KMS-11 (cell line): ENCODE measurements around the gene UGT1A8.
"Not testable (repeated sequence)": the region's sequence is repeated elsewhere in the genome, so short reads cannot be mapped to it uniquely, and the experiment has no call there.

Experiments used
- H2AFZ ChIP-seq: fragments of 200-600 bp; sonication (generic); 2 replicates; pipeline ENCODE4 v1.6.1; 2016; ENCODE audit warnings: antibody characterized with exemption, mixed run types, low read depth
- H3K27ac ChIP-seq: fragments of 200-600 bp; sonication (generic); 2 replicates; pipeline ENCODE4 v1.6.1; 2016; ENCODE audit warnings: mild to moderate bottlenecking, mixed run types
- H3K27me3 ChIP-seq: fragments of 200-600 bp; sonication (generic); 2 replicates; pipeline ENCODE4 v1.6.1; 2017; ENCODE audit warnings: mild to moderate bottlenecking, low read depth, mixed run types, moderate library complexity; ENCODE audit not compliant: insufficient read depth
- H3K36me3 ChIP-seq: fragments of 200-600 bp; sonication (generic); 2 replicates; pipeline ENCODE4 v1.6.1; 2017; ENCODE audit warnings: mild to moderate bottlenecking, mixed run types; ENCODE audit not compliant: insufficient read depth
- H3K4me1 ChIP-seq: fragments of 200-600 bp; sonication (generic); 2 replicates; pipeline ENCODE4 v1.6.1; 2016; ENCODE audit warnings: mild to moderate bottlenecking, low read depth, mixed run types; ENCODE audit not compliant: poor library complexity, severe bottlenecking
- H3K4me2 ChIP-seq: fragments of 200-600 bp; sonication (generic); 2 replicates; pipeline ENCODE4 v1.7.0; 2016; ENCODE audit warnings: mild to moderate bottlenecking, mixed run types
- H3K4me3 ChIP-seq: fragments of 200-600 bp; sonication (generic); IDR thresholded peaks from 2 replicates; pipeline ENCODE4 v1.6.1; 2017; ENCODE audit warnings: low read depth, low read length, mixed read lengths; ENCODE audit not compliant: insufficient read depth
- H3K79me2 ChIP-seq: fragments of 200-600 bp; sonication (generic); 2 replicates; pipeline ENCODE4 v1.6.1; 2016; ENCODE audit warnings: low read depth, mixed run types; ENCODE audit not compliant: insufficient read depth
- H3K9ac ChIP-seq: fragments of 200-600 bp; sonication (generic); 2 replicates; pipeline ENCODE4 v1.6.1; 2016; ENCODE audit warnings: mild to moderate bottlenecking, mixed run types
- H4K20me1 ChIP-seq: fragments of 200-600 bp; sonication (generic); 2 replicates; pipeline ENCODE4 v1.6.1; 2016; ENCODE audit warnings: mild to moderate bottlenecking, mixed run types; ENCODE audit not compliant: insufficient read depth
- TF ChIP-seq, protein P1 (sequence below): fragments of 200-600 bp; sonication (generic); conservative IDR thresholded peaks from 2 replicates; pipeline ENCODE4 v1.6.1; 2017; ENCODE audit warnings: low read depth, mild to moderate bottlenecking, antibody characterized with exemption, low read length, moderate library complexity, mixed read lengths

Gene UGT1A8

GRCh38 chr2:233740870-233741269, 123.4 kb downstream of the UGT1A8 start:
- H3K27me3 ChIP-seq, result no peaks in the 10 kb centered on the region
- no peaks in the 10 kb centered on the region for H3K36me3 ChIP-seq
- H3K4me2 ChIP-seq, result no peak overlapping the region
- H3K79me2 ChIP-seq, result no peaks in the 10 kb centered on the region
- no peak overlapping the region for H3K9ac ChIP-seq
- H4K20me1 ChIP-seq, result no peaks in the 10 kb centered on the region
- H3K27ac ChIP-seq, result no peak overlapping the region
- TF ChIP-seq, protein P1, sequence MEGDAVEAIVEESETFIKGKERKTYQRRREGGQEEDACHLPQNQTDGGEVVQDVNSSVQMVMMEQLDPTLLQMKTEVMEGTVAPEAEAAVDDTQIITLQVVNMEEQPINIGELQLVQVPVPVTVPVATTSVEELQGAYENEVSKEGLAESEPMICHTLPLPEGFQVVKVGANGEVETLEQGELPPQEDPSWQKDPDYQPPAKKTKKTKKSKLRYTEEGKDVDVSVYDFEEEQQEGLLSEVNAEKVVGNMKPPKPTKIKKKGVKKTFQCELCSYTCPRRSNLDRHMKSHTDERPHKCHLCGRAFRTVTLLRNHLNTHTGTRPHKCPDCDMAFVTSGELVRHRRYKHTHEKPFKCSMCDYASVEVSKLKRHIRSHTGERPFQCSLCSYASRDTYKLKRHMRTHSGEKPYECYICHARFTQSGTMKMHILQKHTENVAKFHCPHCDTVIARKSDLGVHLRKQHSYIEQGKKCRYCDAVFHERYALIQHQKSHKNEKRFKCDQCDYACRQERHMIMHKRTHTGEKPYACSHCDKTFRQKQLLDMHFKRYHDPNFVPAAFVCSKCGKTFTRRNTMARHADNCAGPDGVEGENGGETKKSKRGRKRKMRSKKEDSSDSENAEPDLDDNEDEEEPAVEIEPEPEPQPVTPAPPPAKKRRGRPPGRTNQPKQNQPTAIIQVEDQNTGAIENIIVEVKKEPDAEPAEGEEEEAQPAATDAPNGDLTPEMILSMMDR, result no peak
- no peak overlapping the region for H2AFZ ChIP-seq
- H3K4me3 ChIP-seq, result no peak overlapping the region
- H3K4me1 ChIP-seq, result no peaks in the 10 kb centered on the region

DNA sequence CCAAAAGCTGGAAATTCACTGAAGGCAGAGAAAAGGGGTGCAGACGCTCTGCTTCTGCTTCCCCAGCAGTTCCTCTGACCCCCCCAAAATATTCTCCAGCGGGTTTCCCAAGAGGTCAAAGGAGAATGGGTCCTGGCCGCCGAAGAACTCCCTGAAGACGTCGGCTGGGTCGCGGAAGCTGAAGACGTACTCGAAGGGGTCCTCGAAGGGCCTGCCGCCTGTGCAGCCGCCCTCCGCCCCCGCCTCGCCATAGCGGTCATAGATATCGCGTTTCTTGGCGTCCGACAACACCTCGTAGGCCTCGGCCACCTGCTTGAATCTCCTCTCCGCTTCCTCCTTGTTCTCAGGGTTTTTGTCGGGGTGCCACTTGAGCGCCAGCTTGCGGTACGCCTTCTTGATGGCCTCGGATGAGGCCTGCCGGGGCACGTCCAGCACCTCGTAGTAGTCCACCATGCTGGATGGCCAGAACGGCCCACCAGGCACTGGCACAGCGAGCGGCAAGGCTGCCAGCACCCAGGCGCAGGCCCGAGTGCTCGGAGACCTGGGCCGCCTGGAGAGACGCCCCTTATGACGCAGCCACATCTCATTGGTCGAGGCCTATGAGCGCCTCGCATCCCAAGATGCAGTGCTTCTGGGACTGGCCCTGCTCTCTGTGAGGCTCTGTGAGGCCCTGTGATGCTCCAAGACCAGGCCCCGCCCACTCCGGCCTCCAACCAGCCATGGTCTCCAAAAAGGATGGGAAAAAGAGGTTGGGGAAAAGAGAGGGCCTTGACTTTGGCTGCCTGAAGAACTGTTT, 126.2 kb downstream of the UGT1A8 start:
- TF ChIP-seq, protein P1, result no peak
- Histone ChIP-seq H3K79me2 (no peaks in the 10 kb centered on the region), H3K36me3 (no peaks in the 10 kb centered on the region), H3K9ac (no peak overlapping the region), H3K4me1 (no peaks in the 10 kb centered on the region), H4K20me1 (no peaks in the 10 kb centered on the region), H3K4me3 (no peak overlapping the region), H3K27ac (no peak overlapping the region), H2AFZ (no peak overlapping the region), H3K4me2 (no peak overlapping the region), H3K27me3 (no peaks in the 10 kb centered on the region)

GRCh38 chr2:233745073-233745755, 127.8 kb downstream of the UGT1A8 start:
- Histone ChIP-seq H3K79me2 (no peaks in the 10 kb centered on the region), H3K4me3 (no peak overlapping the region), H2AFZ (no peak overlapping the region), H3K4me1 (no peaks in the 10 kb centered on the region), H3K36me3 (no peaks in the 10 kb centered on the region), H4K20me1 (no peaks in the 10 kb centered on the region), H3K27me3 (no peaks in the 10 kb centered on the region), H3K9ac (no peak overlapping the region), H3K4me2 (no peak overlapping the region), H3K27ac (no peak overlapping the region)
- TF ChIP-seq, protein P1, result no peak

DNA sequence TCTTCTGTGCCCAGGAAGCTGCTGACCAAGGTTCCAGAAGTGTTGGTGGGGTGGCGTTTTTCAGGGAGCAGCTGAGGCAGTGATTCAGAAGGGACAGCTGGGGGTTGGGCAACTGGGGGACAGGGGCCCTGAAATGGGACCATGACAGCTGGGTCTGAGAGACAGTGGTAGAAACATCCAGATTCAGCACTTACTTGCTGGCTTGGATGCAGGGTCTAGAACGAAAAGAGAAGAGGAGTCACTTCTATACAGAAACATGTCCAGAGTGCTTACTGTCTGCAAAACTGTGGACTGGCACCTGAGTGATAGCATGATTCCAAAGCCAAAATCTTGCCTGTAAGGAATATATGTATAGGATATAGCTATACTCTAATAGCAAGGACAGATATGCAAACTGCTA, 128.4 kb downstream of the UGT1A8 start:
- H3K4me3 ChIP-seq, result not testable (repeated sequence)

More for the DNA sequence above, 128.4 kb downstream of the UGT1A8 start:
- not testable (repeated sequence) for H3K27me3 ChIP-seq, H3K27ac ChIP-seq, H2AFZ ChIP-seq, H3K36me3 ChIP-seq, H3K9ac ChIP-seq, H4K20me1 ChIP-seq, H3K4me2 ChIP-seq, H3K79me2 ChIP-seq, H3K4me1 ChIP-seq
